NCI-H187 treated with DMSO at 0.1 percent for 48 hours (cell line): ENCODE results near the gene WDR5.

Experiments used
- DNase-seq: peaks from one replicate; lab custom pipeline; 2025; lab: John Stamatoyannopoulos, UW

The WDR5 gene

GRCh38 chr9:134158753-134159392 lies 23.0 kb downstream of the WDR5 start:
- peak; percentile 10 for DNase-seq

GRCh38 chr9:134159566-134160245 lies 23.8 kb downstream of the WDR5 start:
- DNase-seq = no peak

- no peak for DNase-seq
Observed at GRCh38 chr9:134161647-134162046, 25.8 kb downstream of the WDR5 start.

GRCh38 chr9:134162212-134162775 lies 26.4 kb downstream of the WDR5 start:
- DNase-seq = no peak

GRCh38 chr9:134162926-134163370 lies 27.1 kb downstream of the WDR5 start:
- DNase-seq = no peak

- no peak for DNase-seq
Observed at GRCh38 chr9:134163371-134164196, 27.7 kb downstream of the WDR5 start.

- DNase-seq = no peak
Observed at GRCh38 chr9:134164879-134165278, 29.0 kb downstream of the WDR5 start.

GRCh38 chr9:134165357-134166315 lies 29.8 kb downstream of the WDR5 start:
- no peak for DNase-seq

GRCh38 chr9:134166374-134166773 lies 30.5 kb downstream of the WDR5 start:
- DNase-seq = no peak

- no peak for DNase-seq
Observed at GRCh38 chr9:134167530-134167931, 31.6 kb downstream of the WDR5 start.

GRCh38 chr9:134168757-134169550 lies 33.1 kb downstream of the WDR5 start:
- DNase-seq = no peak

- DNase-seq = no peak
Observed at GRCh38 chr9:134169724-134170401, 34.0 kb downstream of the WDR5 start.

GRCh38 chr9:134170532-134171315 lies 34.8 kb downstream of the WDR5 start:
- DNase-seq = no peak

- no peak for DNase-seq
Observed at GRCh38 chr9:134171316-134172197, 35.7 kb downstream of the WDR5 start.

GRCh38 chr9:134172198-134173126 lies 36.6 kb downstream of the WDR5 start:
- DNase-seq = no peak

- DNase-seq = no peak
Observed at GRCh38 chr9:134173127-134174072, 37.5 kb downstream of the WDR5 start.
